IMR-90 (cell line): ENCODE data around the gene KCNT1. TPM values are rescaled to one million over a fixed set of nuclear protein-coding genes. Genes with fewer than 3 reads are reported as not detected.

ENCODE experiments used
- ATAC-seq: fragments of 200-7000 bp; cut with Tn5 transposase; 2 replicates; pipeline ENCODE4 v1.9.1; 2020; ENCODE audit warnings: low read depth, mild to moderate bottlenecking, moderate library complexity
- BruUV-seq: library from RNA; stranded (reverse); fragments of 400-500 nt; replicated peaks from 2 replicates; lab custom pipeline; 2021; lab: Mats Ljungman, UMichigan
- CTCF ChIA-PET: fragments of 300-600 bp; formaldehyde crosslinking; extraction: SDS; loops from one replicate; lab custom pipeline; 2021; ENCODE audit warnings: antibody characterized with exemption; lab: Yijun Ruan, JAX
- POLR2A ChIA-PET: fragments of 300-600 bp; sonication (Branson Sonifier 250); formaldehyde crosslinking; loops from one replicate; lab custom pipeline; 2022; ENCODE audit warnings: antibody characterized with exemption; ENCODE audit not compliant: unreplicated experiment; lab: Charles Lee
- DNase-seq: peaks from one replicate; pipeline ENCODE4 v3.0.0; 2013
- H2AFZ ChIP-seq: replicated peaks from 2 replicates; pipeline ENCODE3; 2013; ENCODE audit warnings: low read length, mild to moderate bottlenecking; ENCODE audit not compliant: poor library complexity
- H2AK5ac ChIP-seq: 2 replicates; pipeline ENCODE4 v1.6.1; 2013; ENCODE audit warnings: low read depth, low read length, inconsistent platforms
- H2AK9ac ChIP-seq: replicated peaks from 2 replicates; pipeline ENCODE3; 2013; ENCODE audit warnings: mild to moderate bottlenecking, low read depth, low read length, moderate library complexity; ENCODE audit not compliant: poor library complexity
- H2BK120ac ChIP-seq: 2 replicates; pipeline ENCODE4 v1.6.1; 2013; ENCODE audit warnings: low read depth, low read length, inconsistent platforms
- H2BK15ac ChIP-seq: 3 replicates; pipeline ENCODE4 v1.6.1; 2013; ENCODE audit warnings: low read depth, low read length, inconsistent platforms
- H2BK20ac ChIP-seq: 2 replicates; pipeline ENCODE4 v1.6.1; 2013; ENCODE audit warnings: low read depth, mild to moderate bottlenecking, inconsistent platforms, low read length, moderate library complexity
- H2BK5ac ChIP-seq: 2 replicates; pipeline ENCODE4 v1.6.1; 2013; ENCODE audit warnings: mild to moderate bottlenecking, low read depth, low read length, inconsistent platforms; ENCODE audit not compliant: poor library complexity, severe bottlenecking
- H3K14ac ChIP-seq: replicated peaks from 2 replicates; pipeline ENCODE4 v1.6.1; 2013; ENCODE audit warnings: low read depth, low read length, inconsistent platforms
- H3K18ac ChIP-seq: 2 replicates; pipeline ENCODE4 v1.6.1; 2013; ENCODE audit warnings: low read depth, low read length, control low read depth
- H3K23ac ChIP-seq: 2 replicates; pipeline ENCODE4 v1.6.1; 2013; ENCODE audit warnings: low read depth, low read length, inconsistent platforms
- H3K27ac ChIP-seq: 2 replicates; pipeline ENCODE4 v1.5.1; 2013; ENCODE audit warnings: mild to moderate bottlenecking, control low read depth, low read length; ENCODE audit not compliant: insufficient read depth
- H3K27me3 ChIP-seq: 2 replicates; pipeline ENCODE4 v1.6.1; 2013; ENCODE audit warnings: low read length; ENCODE audit not compliant: control insufficient read depth, insufficient read depth
- H3K36me3 ChIP-seq: 2 replicates; pipeline ENCODE4 v1.6.1; 2013; ENCODE audit warnings: low read length, mixed read lengths; ENCODE audit not compliant: control insufficient read depth, insufficient read depth
- H3K4ac ChIP-seq: 2 replicates; pipeline ENCODE4 v1.6.1; 2013; ENCODE audit warnings: low read depth, low read length, inconsistent platforms
- H3K4me1 ChIP-seq: 2 replicates; pipeline ENCODE4 v1.6.1; 2013; ENCODE audit warnings: low read length, mixed read lengths; ENCODE audit not compliant: control insufficient read depth, insufficient read depth
- H3K4me2 ChIP-seq: 2 replicates; pipeline ENCODE4 v1.6.1; 2013; ENCODE audit warnings: low read depth, mild to moderate bottlenecking, control low read depth, low read length, moderate library complexity
- H3K4me3 ChIP-seq: 2 replicates; pipeline ENCODE4 v1.5.1; 2013; ENCODE audit warnings: low read depth, mild to moderate bottlenecking, control low read depth, low read length, moderate library complexity; ENCODE audit not compliant: insufficient read depth
- H3K56ac ChIP-seq: 2 replicates; pipeline ENCODE4 v1.6.1; 2013; ENCODE audit warnings: low read length, inconsistent platforms; ENCODE audit not compliant: insufficient read depth; ENCODE audit errors: extremely low read depth
- H3K79me1 ChIP-seq, 2 experiments: 2 replicates each; pipeline ENCODE4 v1.6.1; 2013; ENCODE audit warnings: low read length in 2 of 2, inconsistent platforms in 1 of 2, low read depth in 1 of 2
- H3K9ac ChIP-seq: 2 replicates; pipeline ENCODE4 v1.6.1; 2013; ENCODE audit warnings: low read depth, low read length, control low read depth
- H3K9me1 ChIP-seq: 2 replicates; pipeline ENCODE4 v1.6.1; 2013; ENCODE audit warnings: low read length, inconsistent platforms; ENCODE audit not compliant: insufficient read depth
- H3K9me3 ChIP-seq: 2 replicates; pipeline ENCODE4 v1.6.1; 2013; ENCODE audit warnings: low read length; ENCODE audit not compliant: control insufficient read depth, insufficient read depth
- H4K20me1 ChIP-seq: 2 replicates; pipeline ENCODE4 v1.6.1; 2013; ENCODE audit warnings: low read length, inconsistent platforms; ENCODE audit not compliant: insufficient read depth
- H4K5ac ChIP-seq: 2 replicates; pipeline ENCODE4 v1.6.1; 2013; ENCODE audit warnings: mild to moderate bottlenecking, low read depth, low read length, control low read depth
- H4K8ac ChIP-seq, 2 experiments: 2 replicates each; pipeline ENCODE4 v1.6.1; 2013; ENCODE audit warnings: low read depth in 2 of 2, low read length in 2 of 2, control low read depth in 1 of 2, inconsistent platforms in 1 of 2
- H4K91ac ChIP-seq: 2 replicates; pipeline ENCODE4 v1.6.1; 2013; ENCODE audit warnings: low read depth, low read length, inconsistent platforms; ENCODE audit not compliant: insufficient read depth
- BHLHE40 ChIP-seq: fragments of 150-350 bp; IDR thresholded peaks from 2 replicates; pipeline ENCODE4 v1.6.1; 2016; ENCODE audit warnings: mild to moderate bottlenecking, low read depth, low read length
- CEBPB ChIP-seq: IDR thresholded peaks from 2 replicates; pipeline ENCODE4 v1.6.1; 2012; ENCODE audit warnings: low read depth, low read length, improper control_type of control experiment
- CHD1 ChIP-seq: IDR thresholded peaks from 2 replicates; pipeline ENCODE4 v1.6.1; 2012; ENCODE audit warnings: low read depth, low read length, improper control_type of control experiment
- FOS ChIP-seq: fragments of 150-350 bp; IDR thresholded peaks from 2 replicates; pipeline ENCODE4 v1.6.1; 2016; ENCODE audit warnings: low read depth, low read length
- MAFK ChIP-seq: IDR thresholded peaks from 2 replicates; pipeline ENCODE4 v1.6.1; 2012; ENCODE audit warnings: low read depth, low read length, improper control_type of control experiment
- MAZ ChIP-seq: IDR thresholded peaks from 2 replicates; pipeline ENCODE4 v1.6.1; 2012; ENCODE audit warnings: low read depth, mild to moderate bottlenecking, low read length, improper control_type of control experiment, moderate library complexity, borderline replicate concordance
- MXI1 ChIP-seq: IDR thresholded peaks from 2 replicates; pipeline ENCODE4 v1.6.1; 2012; ENCODE audit warnings: low read depth, mild to moderate bottlenecking, low read length, moderate library complexity, borderline replicate concordance
- NFE2L2 ChIP-seq: fragments of 150-350 bp; IDR thresholded peaks from 2 replicates; pipeline ENCODE4 v1.6.1; 2016; ENCODE audit warnings: low read depth, mild to moderate bottlenecking, low read length
- POLR2A ChIP-seq: IDR thresholded peaks from 2 replicates; pipeline ENCODE4 v1.6.1; 2012; ENCODE audit warnings: mild to moderate bottlenecking, low read depth, low read length
- RAD21 ChIP-seq: IDR thresholded peaks from 2 replicates; pipeline ENCODE4 v1.6.1; 2012; ENCODE audit warnings: low read length, improper control_type of control experiment
- RCOR1 ChIP-seq: IDR thresholded peaks from 2 replicates; pipeline ENCODE4 v1.6.1; 2012; ENCODE audit warnings: mild to moderate bottlenecking, low read length, improper control_type of control experiment; ENCODE audit not compliant: insufficient replicate concordance
- RFX5 ChIP-seq: IDR thresholded peaks from 2 replicates; pipeline ENCODE4 v1.8.0; 2012; ENCODE audit warnings: low read depth, mild to moderate bottlenecking, low read length, moderate library complexity
- SMC3 ChIP-seq: fragments of 150-350 bp; IDR thresholded peaks from 2 replicates; pipeline ENCODE4 v1.6.1; 2016; ENCODE audit warnings: low read depth, mild to moderate bottlenecking, antibody characterized with exemption, low read length, moderate library complexity
- WGBS, 2 experiments: methylation state at CpG; one replicate each; pipeline versions ENCODE4 v1.1.5 to v1.1.7; 2013; ENCODE audit warnings: missing lambda C conversion rate in 2 of 2; ENCODE audit not compliant: insufficient read length in 1 of 2; ENCODE audit errors: extremely low coverage in 2 of 2; 5-methylcytosine and 5-hydroxymethylcytosine counted together
- dilution Hi-C: fragments of 300-500 bp; cut with HindIII; formaldehyde crosslinking; loops from one replicate; pipeline ENCODE4 v1.14.3; 2018; ENCODE audit warnings: low sequenced_read_pairs; ENCODE audit not compliant: unreplicated experiment
- in situ Hi-C: fragments of 300-500 bp; cut with MboI; formaldehyde crosslinking; loops from 3 replicates; pipeline ENCODE4 v1.14.3; 2019; ENCODE audit warnings: low sequenced_read_pairs, inconsistent platforms, mixed read lengths
- intact Hi-C: fragments of 100-400 bp; cut with micrococcal nuclease; formaldehyde crosslinking; loops from 2 replicates; pipeline ENCODE4 v1.10.0; 2022
- polyA plus RNA-seq, 3 experiments: library from polyadenylated mRNA; depleted of rRNA; stranded (reverse); fragments of >200 nt; gene quantifications; 2 replicates each; pipeline ENCODE4 v1.2.3, GENCODE V29; 2012; ENCODE audit warnings: low replicate concordance in 1 of 3
- total RNA-seq: library from RNA; depleted of rRNA; stranded (reverse); fragments of >200 nt; gene quantifications from 2 replicates; pipeline ENCODE4 v1.2.3, GENCODE V29; 2012
- TF ChIP-seq, protein P1 (sequence below): conservative IDR thresholded peaks from 2 replicates; pipeline ENCODE4 v1.5.1; 2012; ENCODE audit warnings: mild to moderate bottlenecking, low read depth, low read length, improper control_type of control experiment
- TF ChIP-seq, protein P2 (sequence below): fragments of 150-350 bp; IDR thresholded peaks from 2 replicates; pipeline ENCODE4 v1.6.1; 2017; ENCODE audit warnings: mild to moderate bottlenecking, antibody characterized with exemption, low read length, low read depth
- TF ChIP-seq, protein P3 (sequence below): fragments of 150-350 bp; IDR thresholded peaks from 2 replicates; pipeline ENCODE4 v1.6.1; 2016; ENCODE audit warnings: low read depth, mild to moderate bottlenecking, low read length, moderate library complexity, borderline replicate concordance

KCNT1 gene
- total and polyA plus RNA-seq, 2 of the 4 experiments (the other 2 are of a cell fraction): not detected

DNA sequence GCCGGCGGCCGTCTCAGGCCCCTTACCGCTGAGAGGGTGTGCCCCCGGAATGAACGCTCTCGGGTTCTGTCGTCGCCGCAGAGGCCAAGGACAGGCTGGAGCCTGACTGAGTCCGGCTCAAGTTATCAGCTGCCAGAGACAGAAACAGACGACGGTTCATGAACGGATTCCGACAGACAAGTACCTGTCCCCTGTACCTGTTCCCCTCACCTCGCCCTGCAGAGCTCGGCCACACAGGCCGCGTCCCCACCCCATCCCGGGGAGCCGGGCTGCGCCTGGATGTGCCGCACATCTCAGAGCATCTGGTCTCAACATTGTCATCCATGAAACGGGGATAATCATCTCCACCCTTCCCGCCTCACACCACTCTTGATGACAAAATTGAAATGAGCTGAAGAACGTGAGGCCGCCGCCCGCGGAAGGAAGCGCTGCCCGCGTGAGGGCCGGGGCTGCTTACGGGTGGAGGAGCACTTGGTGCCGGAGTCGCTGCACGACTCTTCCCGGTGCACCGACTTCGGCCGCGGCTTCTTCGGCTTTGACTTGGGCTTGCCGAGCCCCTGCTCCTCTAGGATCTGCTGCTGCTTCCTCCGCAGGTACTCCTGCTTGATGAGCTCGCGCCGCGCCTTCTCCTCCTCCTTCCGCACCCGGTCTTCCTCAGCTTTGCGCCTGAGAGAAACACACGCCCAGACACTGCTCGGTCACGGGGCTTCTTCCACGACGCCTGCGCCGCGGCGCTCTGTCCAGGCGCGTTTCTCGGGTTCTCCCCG, 116.1 kb downstream of the KCNT1 start:
- Histone ChIP-seq H3K14ac (no peak overlapping the region), H4K20me1 (no peaks in the 10 kb centered on the region), H3K9me3 (no peaks in the 10 kb centered on the region), H2AK5ac (no peak overlapping the region), H3K79me1 (peaks cover 0 to 6% of the 10 kb centered on the region in 2 experiments; a peak in 1 of 4 replicates), H4K8ac (no peak overlapping the region), H2BK20ac (no peak overlapping the region), H2BK15ac (no peak overlapping the region), H3K4me2 (no peak overlapping the region), H4K91ac (no peak overlapping the region), H3K18ac (no peak overlapping the region), H3K4me1 (no peaks in the 10 kb centered on the region), H3K9ac (no peak overlapping the region), H3K36me3 (peaks cover 77% of the 10 kb centered on the region), H3K9me1 (no peaks in the 10 kb centered on the region), H3K27me3 (no peaks in the 10 kb centered on the region), H3K27ac (no peak overlapping the region), H3K56ac (no peak overlapping the region), H3K4ac (no peak overlapping the region), H3K4me3 (no peak overlapping the region), H2AK9ac (no peak overlapping the region), H2BK5ac (no peak overlapping the region), H3K23ac (no peak overlapping the region), H2AFZ (no peak overlapping the region), H4K5ac (no peak overlapping the region), H2BK120ac (no peak overlapping the region)
- dilution Hi-C loops: no loop called here
- DNase-seq (no peak), ATAC-seq (no peak)
- CTCF ChIA-PET: no interaction called here
- intact Hi-C loops: no loop called here
- WGBS, 2 experiments: 97% methylated on average over 39 of the region's 66 CpGs; no CpG with 5 or more reads in 1 of the 2 experiments
- no TSS peak for BruUV-seq
- POLR2A ChIA-PET: no interaction called here
- in situ Hi-C loops: no loop called here
- TF ChIP-seq CEBPB: no peak
- TF ChIP-seq, protein P1, sequence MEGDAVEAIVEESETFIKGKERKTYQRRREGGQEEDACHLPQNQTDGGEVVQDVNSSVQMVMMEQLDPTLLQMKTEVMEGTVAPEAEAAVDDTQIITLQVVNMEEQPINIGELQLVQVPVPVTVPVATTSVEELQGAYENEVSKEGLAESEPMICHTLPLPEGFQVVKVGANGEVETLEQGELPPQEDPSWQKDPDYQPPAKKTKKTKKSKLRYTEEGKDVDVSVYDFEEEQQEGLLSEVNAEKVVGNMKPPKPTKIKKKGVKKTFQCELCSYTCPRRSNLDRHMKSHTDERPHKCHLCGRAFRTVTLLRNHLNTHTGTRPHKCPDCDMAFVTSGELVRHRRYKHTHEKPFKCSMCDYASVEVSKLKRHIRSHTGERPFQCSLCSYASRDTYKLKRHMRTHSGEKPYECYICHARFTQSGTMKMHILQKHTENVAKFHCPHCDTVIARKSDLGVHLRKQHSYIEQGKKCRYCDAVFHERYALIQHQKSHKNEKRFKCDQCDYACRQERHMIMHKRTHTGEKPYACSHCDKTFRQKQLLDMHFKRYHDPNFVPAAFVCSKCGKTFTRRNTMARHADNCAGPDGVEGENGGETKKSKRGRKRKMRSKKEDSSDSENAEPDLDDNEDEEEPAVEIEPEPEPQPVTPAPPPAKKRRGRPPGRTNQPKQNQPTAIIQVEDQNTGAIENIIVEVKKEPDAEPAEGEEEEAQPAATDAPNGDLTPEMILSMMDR: no peak
- TF ChIP-seq RAD21: no peak
- TF ChIP-seq BHLHE40: no peak
- TF ChIP-seq CHD1: no peak
- no peak for TF ChIP-seq NFE2L2
- no peak for TF ChIP-seq MAFK
- TF ChIP-seq RCOR1: no peak
- TF ChIP-seq, protein P2, sequence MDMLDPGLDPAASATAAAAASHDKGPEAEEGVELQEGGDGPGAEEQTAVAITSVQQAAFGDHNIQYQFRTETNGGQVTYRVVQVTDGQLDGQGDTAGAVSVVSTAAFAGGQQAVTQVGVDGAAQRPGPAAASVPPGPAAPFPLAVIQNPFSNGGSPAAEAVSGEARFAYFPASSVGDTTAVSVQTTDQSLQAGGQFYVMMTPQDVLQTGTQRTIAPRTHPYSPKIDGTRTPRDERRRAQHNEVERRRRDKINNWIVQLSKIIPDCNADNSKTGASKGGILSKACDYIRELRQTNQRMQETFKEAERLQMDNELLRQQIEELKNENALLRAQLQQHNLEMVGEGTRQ: no peak
- TF ChIP-seq RFX5: no peak
- TF ChIP-seq MAZ: no peak
- no peak for TF ChIP-seq POLR2A
- TF ChIP-seq FOS: no peak
- no peak for TF ChIP-seq MXI1
- TF ChIP-seq, protein P3, sequence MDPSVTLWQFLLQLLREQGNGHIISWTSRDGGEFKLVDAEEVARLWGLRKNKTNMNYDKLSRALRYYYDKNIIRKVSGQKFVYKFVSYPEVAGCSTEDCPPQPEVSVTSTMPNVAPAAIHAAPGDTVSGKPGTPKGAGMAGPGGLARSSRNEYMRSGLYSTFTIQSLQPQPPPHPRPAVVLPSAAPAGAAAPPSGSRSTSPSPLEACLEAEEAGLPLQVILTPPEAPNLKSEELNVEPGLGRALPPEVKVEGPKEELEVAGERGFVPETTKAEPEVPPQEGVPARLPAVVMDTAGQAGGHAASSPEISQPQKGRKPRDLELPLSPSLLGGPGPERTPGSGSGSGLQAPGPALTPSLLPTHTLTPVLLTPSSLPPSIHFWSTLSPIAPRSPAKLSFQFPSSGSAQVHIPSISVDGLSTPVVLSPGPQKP: no peak
- TF ChIP-seq SMC3: no peak
